SK-N-SH treated with all-trans-retinoic acid at 6 μM for 48 hours (cell line): ENCODE data around the gene SOCS1.
"Not testable (repeated sequence)": the region's sequence is repeated elsewhere in the genome, so short reads cannot be mapped to it uniquely, and the experiment has no call there.

Experiments
- ATAC-seq: fragments of 200-7000 bp; cut with Tn5 transposase; 3 replicates; pipeline ENCODE4 v1.9.1; 2020; ENCODE audit warnings: mild to moderate bottlenecking, moderate library complexity
- ARNTL ChIP-seq: fragments of 450-650 bp; formaldehyde crosslinking; IDR thresholded peaks from 2 replicates; pipeline ENCODE4 v1.5.0; 2020; ENCODE audit warnings: low read depth, mild to moderate bottlenecking, moderate library complexity, borderline replicate concordance
- BACH2 ChIP-seq: fragments of 250-450 bp; sonication (Bioruptor Pico); IDR thresholded peaks from 2 replicates; pipeline ENCODE4 v1.9.0; 2021; ENCODE audit warnings: mild to moderate bottlenecking, borderline replicate concordance
- CREB5 ChIP-seq: fragments of 250-450 bp; sonication (Bioruptor Pico); IDR thresholded peaks from 2 replicates; pipeline ENCODE4 v1.5.1; 2020; ENCODE audit warnings: low read depth, mild to moderate bottlenecking, moderate library complexity
- CSDC2 ChIP-seq: fragments of 250-450 bp; sonication (Bioruptor Pico); IDR thresholded peaks from 2 replicates; pipeline ENCODE4 v1.5.0; 2020; ENCODE audit warnings: mild to moderate bottlenecking, moderate library complexity
- CSRNP3 ChIP-seq: fragments of 250-450 bp; sonication (Bioruptor Pico); IDR thresholded peaks from 2 replicates; pipeline ENCODE4 v1.5.1; 2021; ENCODE audit warnings: mild to moderate bottlenecking, moderate library complexity
- ESRRG ChIP-seq: fragments of 250-450 bp; sonication (Bioruptor Pico); IDR thresholded peaks from 2 replicates; pipeline ENCODE4 v1.6.1; 2021; ENCODE audit warnings: mild to moderate bottlenecking
- GLIS3 ChIP-seq: fragments of 250-450 bp; sonication (Bioruptor Pico); IDR thresholded peaks from 2 replicates; pipeline ENCODE4 v1.5.0; 2020; ENCODE audit warnings: mild to moderate bottlenecking, moderate library complexity
- ISL1 ChIP-seq: fragments of 250-450 bp; sonication (Bioruptor Pico); IDR thresholded peaks from 2 replicates; pipeline ENCODE4 v2.1.2; 2022; ENCODE audit warnings: mild to moderate bottlenecking, moderate library complexity
- OSR1 ChIP-seq: fragments of 250-450 bp; sonication (Bioruptor Pico); IDR thresholded peaks from 2 replicates; pipeline ENCODE4 v1.8.0; 2022; ENCODE audit warnings: moderate library complexity, mild to moderate bottlenecking, inconsistent platforms
- PATZ1 ChIP-seq: fragments of 250-450 bp; sonication (Bioruptor Pico); IDR thresholded peaks from 2 replicates; pipeline ENCODE4 v1.8.0; 2020; ENCODE audit warnings: mild to moderate bottlenecking, moderate library complexity, borderline replicate concordance
- POU6F1 ChIP-seq: fragments of 250-450 bp; sonication (Bioruptor Pico); IDR thresholded peaks from 2 replicates; pipeline ENCODE4 v1.8.0; 2021; ENCODE audit warnings: low read depth, mild to moderate bottlenecking, moderate library complexity, borderline replicate concordance
- SNAI2 ChIP-seq: fragments of 250-450 bp; sonication (Bioruptor Pico); IDR thresholded peaks from 2 replicates; pipeline ENCODE4 v1.5.0; 2020; ENCODE audit warnings: mild to moderate bottlenecking, moderate library complexity
- TCF4 ChIP-seq: fragments of 250-450 bp; sonication (Bioruptor Pico); IDR thresholded peaks from 2 replicates; pipeline ENCODE4 v1.8.0; 2021; ENCODE audit warnings: mild to moderate bottlenecking, moderate library complexity, borderline replicate concordance
- TOX ChIP-seq: fragments of 250-450 bp; sonication (Bioruptor Pico); IDR thresholded peaks from 2 replicates; pipeline ENCODE4 v1.8.0; 2021; ENCODE audit warnings: mild to moderate bottlenecking, moderate library complexity, borderline replicate concordance
- TSHZ2 ChIP-seq: fragments of 250-450 bp; sonication (Bioruptor Pico); IDR thresholded peaks from 2 replicates; pipeline ENCODE4 v1.5.0; 2020; ENCODE audit warnings: mild to moderate bottlenecking, moderate library complexity
- ZC3H10 ChIP-seq: fragments of 250-450 bp; sonication (Bioruptor Pico); IDR thresholded peaks from 2 replicates; pipeline ENCODE4 v1.5.1; 2021; ENCODE audit warnings: mild to moderate bottlenecking, moderate library complexity
- ZFP3 ChIP-seq: fragments of 250-450 bp; sonication (Bioruptor Pico); IDR thresholded peaks from 2 replicates; pipeline ENCODE4 v1.5.0; 2020; ENCODE audit warnings: mild to moderate bottlenecking, moderate library complexity
- ZFP30 ChIP-seq: fragments of 450-650 bp; formaldehyde crosslinking; IDR thresholded peaks from 2 replicates; pipeline ENCODE4 v1.5.0; 2022; ENCODE audit warnings: mild to moderate bottlenecking, moderate library complexity
- ZNF565 ChIP-seq: fragments of 450-650 bp; formaldehyde crosslinking; conservative IDR thresholded peaks from 2 replicates; pipeline ENCODE4 v1.5.0; 2020; ENCODE audit warnings: low read depth, mild to moderate bottlenecking, moderate library complexity
- ZNF70 ChIP-seq: fragments of 450-650 bp; formaldehyde crosslinking; IDR thresholded peaks from 2 replicates; pipeline ENCODE4 v1.5.0; 2020; ENCODE audit warnings: mild to moderate bottlenecking, moderate library complexity
- ZNF8 ChIP-seq: fragments of 450-650 bp; formaldehyde crosslinking; IDR thresholded peaks from 2 replicates; pipeline ENCODE4 v1.5.0; 2020; ENCODE audit warnings: mild to moderate bottlenecking, moderate library complexity

SOCS1 gene

GRCh38 chr16:11224894-11225676 is 30.9 kb downstream of the SOCS1 start:
- ATAC-seq = no peak
- TF ChIP-seq ZC3H10 (CRISPR knock-in tag) (no peak), ZNF565 (CRISPR knock-in tag) (no peak), ZFP3 (CRISPR knock-in tag) (no peak), ZNF70 (CRISPR knock-in tag) (no peak), BACH2 (CRISPR knock-in tag) (no peak), ESRRG (CRISPR knock-in tag) (no peak), POU6F1 (no peak), TSHZ2 (no peak), CSDC2 (CRISPR knock-in tag) (no peak), PATZ1 (CRISPR knock-in tag) (no peak), GLIS3 (CRISPR knock-in tag) (no peak), ZNF8 (CRISPR knock-in tag) (no peak), TCF4 (CRISPR knock-in tag) (no peak), CREB5 (CRISPR knock-in tag) (no peak), ARNTL (CRISPR knock-in tag) (no peak), OSR1 (no peak), CSRNP3 (CRISPR knock-in tag) (no peak), ISL1 (CRISPR knock-in tag) (no peak), SNAI2 (CRISPR knock-in tag) (no peak), ZFP30 (CRISPR knock-in tag) (no peak)

- TF ChIP-seq ZNF70 (CRISPR knock-in tag) (no peak), ARNTL (CRISPR knock-in tag) (no peak), ZC3H10 (CRISPR knock-in tag) (no peak), ZNF565 (CRISPR knock-in tag) (no peak), CSRNP3 (CRISPR knock-in tag) (no peak), TOX (CRISPR knock-in tag) (no peak)
These were observed 31.7 kb downstream of the SOCS1 start for GRCh38 chr16:11224096-11224893.

GRCh38 chr16:11220507-11220906 is 35.5 kb downstream of the SOCS1 start:
- not testable (repeated sequence) for ATAC-seq

More at GRCh38 chr16:11224096-11224893, 31.7 kb downstream of the SOCS1 start:
- ATAC-seq = no peak
